H9 (cell line): ENCODE measurements around the gene FOS. TPM values are rescaled to one million over a fixed set of nuclear protein-coding genes. Genes with fewer than 3 reads are reported as not detected.

Experiments used
- DNase-seq: peaks from one replicate; pipeline ENCODE4 v3.0.0-alpha.2; 2017
- H2AFZ ChIP-seq: one replicate; pipeline ENCODE4 v1.6.1; 2013; ENCODE audit warnings: mild to moderate bottlenecking, low read length, control low read depth, moderate library complexity
- H2AK5ac ChIP-seq: 2 replicates; pipeline ENCODE4 v1.6.1; 2013; ENCODE audit warnings: low read length, control low read depth, mixed read lengths; ENCODE audit not compliant: insufficient read length
- H2BK120ac ChIP-seq: one replicate; pipeline ENCODE4 v1.6.1; 2013; ENCODE audit warnings: low read depth, mild to moderate bottlenecking, low read length, control low read depth, inconsistent platforms; ENCODE audit not compliant: poor library complexity, severe bottlenecking
- H2BK12ac ChIP-seq: 2 replicates; pipeline ENCODE4 v1.6.1; 2013; ENCODE audit warnings: low read length, control low read depth, mixed read lengths, low read depth; ENCODE audit not compliant: insufficient read length
- H2BK15ac ChIP-seq: 2 replicates; pipeline ENCODE4 v1.6.1; 2013; ENCODE audit warnings: low read depth, low read length, control low read depth
- H2BK20ac ChIP-seq: one replicate; pipeline ENCODE4 v1.6.1; 2013; ENCODE audit warnings: low read depth, mild to moderate bottlenecking, low read length, control low read depth, inconsistent platforms; ENCODE audit not compliant: poor library complexity, severe bottlenecking
- H2BK5ac ChIP-seq: 2 replicates; pipeline ENCODE4 v1.6.1; 2013; ENCODE audit warnings: low read length, control low read depth, mixed read lengths; ENCODE audit not compliant: insufficient read length
- H3K14ac ChIP-seq: 2 replicates; pipeline ENCODE4 v1.6.1; 2013; ENCODE audit warnings: low read length, control low read depth; ENCODE audit not compliant: insufficient read depth
- H3K18ac ChIP-seq: 2 replicates; pipeline ENCODE4 v1.6.1; 2013; ENCODE audit warnings: low read depth, mild to moderate bottlenecking, mixed read lengths, low read length, control low read depth; ENCODE audit not compliant: insufficient read length
- H3K23ac ChIP-seq: 2 replicates; pipeline ENCODE4 v1.6.1; 2013; ENCODE audit warnings: low read length, control low read depth, mixed read lengths, low read depth; ENCODE audit not compliant: insufficient read length
- H3K23me2 ChIP-seq: 2 replicates; pipeline ENCODE4 v1.6.1; 2013; ENCODE audit warnings: low read depth, mild to moderate bottlenecking, mixed read lengths, low read length, control low read depth; ENCODE audit not compliant: insufficient read length, poor library complexity, severe bottlenecking
- H3K27ac ChIP-seq: 2 replicates; pipeline ENCODE4 v1.5.1; 2013; ENCODE audit warnings: low read length, control low read depth, mixed read lengths, low read depth; ENCODE audit not compliant: insufficient read length
- H3K27me3 ChIP-seq: 2 replicates; pipeline ENCODE4 v1.6.1; 2013; ENCODE audit warnings: low read length, control low read depth, inconsistent platforms; ENCODE audit not compliant: insufficient read depth
- H3K4ac ChIP-seq: 2 replicates; pipeline ENCODE4 v1.6.1; 2013; ENCODE audit warnings: low read depth, mild to moderate bottlenecking, control low read depth, inconsistent platforms, low read length, moderate library complexity
- H3K4me1 ChIP-seq: 2 replicates; pipeline ENCODE4 v1.6.1; 2013; ENCODE audit warnings: low read length, control low read depth, inconsistent platforms; ENCODE audit not compliant: insufficient read depth
- H3K4me2 ChIP-seq: 2 replicates; pipeline ENCODE4 v1.6.1; 2013; ENCODE audit warnings: low read length, control low read depth, mixed read lengths; ENCODE audit not compliant: insufficient read length, insufficient read depth
- H3K56ac ChIP-seq: 2 replicates; pipeline ENCODE4 v1.6.1; 2013; ENCODE audit warnings: low read depth, mild to moderate bottlenecking, mixed read lengths, low read length, control low read depth; ENCODE audit not compliant: insufficient read length
- H3K79me1 ChIP-seq: 2 replicates; pipeline ENCODE4 v1.6.1; 2013; ENCODE audit warnings: low read depth, mild to moderate bottlenecking, moderate library complexity, low read length, control low read depth, inconsistent platforms; ENCODE audit not compliant: insufficient read depth, poor library complexity, severe bottlenecking
- H3K79me2 ChIP-seq: 2 replicates; pipeline ENCODE4 v1.6.1; 2013; ENCODE audit warnings: low read length, control low read depth, inconsistent platforms; ENCODE audit not compliant: insufficient read depth
- H3K9ac ChIP-seq: 2 replicates; pipeline ENCODE4 v1.6.1; 2013; ENCODE audit warnings: low read length, control low read depth, mixed read lengths; ENCODE audit not compliant: insufficient read length; ENCODE audit errors: extremely low read depth
- H3K9me3 ChIP-seq: one replicate; pipeline ENCODE4 v1.6.1; 2013; ENCODE audit warnings: low read depth, low read length, inconsistent platforms; ENCODE audit not compliant: control insufficient read depth
- H3T11ph ChIP-seq: one replicate; pipeline ENCODE4 v1.6.1; 2013; ENCODE audit warnings: mild to moderate bottlenecking, low read length, control low read depth, inconsistent platforms
- H4K20me1 ChIP-seq: one replicate; pipeline ENCODE4 v1.6.1; 2013; ENCODE audit not compliant: control insufficient read depth, insufficient read length, insufficient read depth
- H4K5ac ChIP-seq: 2 replicates; pipeline ENCODE4 v1.6.1; 2013; ENCODE audit warnings: low read depth, mild to moderate bottlenecking, mixed read lengths, low read length, control low read depth; ENCODE audit not compliant: insufficient read length
- H4K8ac ChIP-seq: replicated peaks from 2 replicates; pipeline ENCODE4 v1.6.1; 2013; ENCODE audit warnings: low read length, control low read depth, mixed read lengths, low read depth; ENCODE audit not compliant: insufficient read length
- H4K91ac ChIP-seq: 2 replicates; pipeline ENCODE4 v1.6.1; 2013; ENCODE audit warnings: low read depth, mild to moderate bottlenecking, moderate library complexity, mixed read lengths, low read length, control low read depth; ENCODE audit not compliant: insufficient read length
- H3K27ac Mint-ChIP-seq, 3 experiments: 2 replicates in 2 of 3; 3 replicates in 1 of 3; pipeline ENCODE4 v1.8.0; 2020 to 2021; ENCODE audit warnings: mixed read lengths in 3 of 3, mild to moderate bottlenecking in 1 of 3, moderate library complexity in 1 of 3
- H3K27me3 Mint-ChIP-seq: 2 replicates; pipeline ENCODE4 v1.8.0; 2021; ENCODE audit warnings: low read depth, mild to moderate bottlenecking, moderate library complexity, mixed read lengths
- H3K36me3 Mint-ChIP-seq, 3 experiments: 2 replicates in 2 of 3; 3 replicates in 1 of 3; pipeline ENCODE4 v1.8.0; 2020 to 2021; ENCODE audit warnings: low read depth in 3 of 3, mixed read lengths in 3 of 3; ENCODE audit not compliant: insufficient read depth in 1 of 3
- H3K4me1 Mint-ChIP-seq, 2 experiments: 2 replicates each; pipeline ENCODE4 v1.8.0; 2020; ENCODE audit warnings: mixed read lengths in 2 of 2
- H3K4me3 Mint-ChIP-seq, 2 experiments: 2 replicates in 1 of 2; 3 replicates in 1 of 2; pipeline ENCODE4 v1.8.0; 2020 to 2021; ENCODE audit warnings: mild to moderate bottlenecking in 2 of 2, mixed read lengths in 2 of 2, moderate library complexity in 1 of 2
- H3K9me3 Mint-ChIP-seq, 2 experiments: 2 replicates in 1 of 2; 3 replicates in 1 of 2; pipeline ENCODE4 v1.8.0; 2020; ENCODE audit warnings: mild to moderate bottlenecking in 2 of 2, mixed read lengths in 2 of 2, moderate library complexity in 1 of 2
- WGBS: extraction: QIAGEN DNeasy Blood & Tissue Kit; methylation state at CpG from one replicate; pipeline ENCODE4 v1.1.7; 2013; ENCODE audit warnings: missing lambda C conversion rate, low lambda C conversion rate, mixed read lengths; ENCODE audit not compliant: insufficient read length; ENCODE audit errors: extremely low coverage; 5-methylcytosine and 5-hydroxymethylcytosine counted together
- total RNA-seq: library from RNA; stranded (reverse); gene quantifications from 2 replicates; pipeline ENCODE4 v1.2.1, GENCODE V29; 2021
- TF ChIP-seq, protein P1 (sequence below): fragments of 200-600 bp; sonication (generic); conservative IDR thresholded peaks from 3 replicates; pipeline ENCODE4 v1.8.0; 2021; ENCODE audit warnings: antibody characterized with exemption, mild to moderate bottlenecking

FOS gene
- total RNA-seq, 1 experiment from 2014 or later = 33.9 TPM

DNA sequence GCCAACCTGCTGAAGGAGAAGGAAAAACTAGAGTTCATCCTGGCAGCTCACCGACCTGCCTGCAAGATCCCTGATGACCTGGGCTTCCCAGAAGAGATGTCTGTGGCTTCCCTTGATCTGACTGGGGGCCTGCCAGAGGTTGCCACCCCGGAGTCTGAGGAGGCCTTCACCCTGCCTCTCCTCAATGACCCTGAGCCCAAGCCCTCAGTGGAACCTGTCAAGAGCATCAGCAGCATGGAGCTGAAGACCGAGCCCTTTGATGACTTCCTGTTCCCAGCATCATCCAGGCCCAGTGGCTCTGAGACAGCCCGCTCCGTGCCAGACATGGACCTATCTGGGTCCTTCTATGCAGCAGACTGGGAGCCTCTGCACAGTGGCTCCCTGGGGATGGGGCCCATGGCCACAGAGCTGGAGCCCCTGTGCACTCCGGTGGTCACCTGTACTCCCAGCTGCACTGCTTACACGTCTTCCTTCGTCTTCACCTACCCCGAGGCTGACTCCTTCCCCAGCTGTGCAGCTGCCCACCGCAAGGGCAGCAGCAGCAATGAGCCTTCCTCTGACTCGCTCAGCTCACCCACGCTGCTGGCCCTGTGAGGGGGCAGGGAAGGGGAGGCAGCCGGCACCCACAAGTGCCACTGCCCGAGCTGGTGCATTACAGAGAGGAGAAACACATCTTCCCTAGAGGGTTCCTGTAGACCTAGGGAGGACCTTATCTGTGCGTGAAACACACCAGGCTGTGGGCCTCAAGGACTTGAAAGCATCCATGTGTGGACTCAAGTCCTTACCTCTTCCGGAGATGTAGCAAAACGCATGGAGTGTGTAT lies 2.4 kb downstream of the FOS start:
- peak overlapping the region in 2 of 3 experiments; percentile 60 to 73; a peak in 2 of 7 replicates for H3K27ac Mint-ChIP-seq
- Histone ChIP-seq H3K4me2 (peak overlapping the region; percentile 73), H3K27me3 (no peaks in the 10 kb centered on the region; the same call in 1 of the 2 replicates)

More for the DNA sequence above, 2.4 kb downstream of the FOS start:
- no peak for DNase-seq
- H3K79me2 ChIP-seq = no peaks in the 10 kb centered on the region
- no peak overlapping the region for H4K5ac ChIP-seq
- H3K27me3 Mint-ChIP-seq = peaks cover 39% of the 10 kb centered on the region
- TF ChIP-seq, protein P1, sequence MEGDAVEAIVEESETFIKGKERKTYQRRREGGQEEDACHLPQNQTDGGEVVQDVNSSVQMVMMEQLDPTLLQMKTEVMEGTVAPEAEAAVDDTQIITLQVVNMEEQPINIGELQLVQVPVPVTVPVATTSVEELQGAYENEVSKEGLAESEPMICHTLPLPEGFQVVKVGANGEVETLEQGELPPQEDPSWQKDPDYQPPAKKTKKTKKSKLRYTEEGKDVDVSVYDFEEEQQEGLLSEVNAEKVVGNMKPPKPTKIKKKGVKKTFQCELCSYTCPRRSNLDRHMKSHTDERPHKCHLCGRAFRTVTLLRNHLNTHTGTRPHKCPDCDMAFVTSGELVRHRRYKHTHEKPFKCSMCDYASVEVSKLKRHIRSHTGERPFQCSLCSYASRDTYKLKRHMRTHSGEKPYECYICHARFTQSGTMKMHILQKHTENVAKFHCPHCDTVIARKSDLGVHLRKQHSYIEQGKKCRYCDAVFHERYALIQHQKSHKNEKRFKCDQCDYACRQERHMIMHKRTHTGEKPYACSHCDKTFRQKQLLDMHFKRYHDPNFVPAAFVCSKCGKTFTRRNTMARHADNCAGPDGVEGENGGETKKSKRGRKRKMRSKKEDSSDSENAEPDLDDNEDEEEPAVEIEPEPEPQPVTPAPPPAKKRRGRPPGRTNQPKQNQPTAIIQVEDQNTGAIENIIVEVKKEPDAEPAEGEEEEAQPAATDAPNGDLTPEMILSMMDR = no peak
- H3K4ac ChIP-seq = no peak overlapping the region
- H3K9me3 ChIP-seq = no peaks in the 10 kb centered on the region
- peaks cover 3% of the 10 kb centered on the region; the same call in 1 of the 2 replicates for H3K4me1 ChIP-seq
- H3K56ac ChIP-seq = no peak overlapping the region
- no peak overlapping the region for H2BK12ac ChIP-seq
- H2BK20ac ChIP-seq = no peak overlapping the region
- H3K27ac ChIP-seq = no peak overlapping the region
- H3K9me3 Mint-ChIP-seq = peaks cover 0 to 3% of the 10 kb centered on the region in 2 experiments; a peak in 2 of 5 replicates
- H3K9ac ChIP-seq = no peak overlapping the region
- no peak overlapping the region for H4K8ac ChIP-seq
- H2BK120ac ChIP-seq = no peak overlapping the region
- no peak overlapping the region for H2AFZ ChIP-seq
- H4K20me1 ChIP-seq = no peaks in the 10 kb centered on the region
- H3T11ph ChIP-seq = no peak overlapping the region
- no peak overlapping the region for H4K91ac ChIP-seq
- no peak overlapping the region for H2BK5ac ChIP-seq
- H2AK5ac ChIP-seq = no peak overlapping the region
- H3K18ac ChIP-seq = no peak overlapping the region
- H3K4me3 Mint-ChIP-seq = peak overlapping the region; percentile 90 to 96
- H3K23me2 ChIP-seq = peaks cover 25% of the 10 kb centered on the region
- H2BK15ac ChIP-seq = no peak overlapping the region
- H3K4me1 Mint-ChIP-seq = peaks cover 29 to 40% of the 10 kb centered on the region in 2 experiments
- no CpG with 5 or more reads among the region's 17 CpGs for WGBS
- H3K23ac ChIP-seq = no peak overlapping the region
- H3K36me3 Mint-ChIP-seq = peaks cover 17 to 30% (median 28%) of the 10 kb centered on the region in 3 experiments
- H3K14ac ChIP-seq = no peak overlapping the region
- no peaks in the 10 kb centered on the region for H3K79me1 ChIP-seq
